ENCODE data around the gene FPR2.
"Not testable (repeated sequence)": the region's sequence is repeated elsewhere in the genome, so short reads cannot be mapped to it uniquely, and the experiment has no call there.

Gene FPR2

GRCh38 chr19:51760697-51761356, at the start of gene FPR2:
Gene FPR2, plus strand, starts transcription at chr19:51761180. Its CDS starts 7,479 bp downstream, at chr19:51768659.
- no peak for DNase-seq

- DNase-seq, result no peak
Measured at GRCh38 chr19:51711702-51712101, 49.3 kb upstream of the FPR2 start.

- no peak for DNase-seq
Measured at GRCh38 chr19:51712461-51713081, 48.4 kb upstream of the FPR2 start.

GRCh38 chr19:51713319-51714285, 47.4 kb upstream of the FPR2 start:
- no peak for DNase-seq

- no peak for DNase-seq
Measured at GRCh38 chr19:51714848-51715247, 46.1 kb upstream of the FPR2 start.

GRCh38 chr19:51715850-51716249, 45.1 kb upstream of the FPR2 start:
- no peak for DNase-seq

GRCh38 chr19:51716925-51717324, 44.1 kb upstream of the FPR2 start:
- DNase-seq, result no peak

- DNase-seq, result no peak
Measured at GRCh38 chr19:51719251-51719988, 41.6 kb upstream of the FPR2 start.

- DNase-seq, result no peak
Measured at GRCh38 chr19:51721905-51722304, 39.1 kb upstream of the FPR2 start.

- no peak for DNase-seq
Measured at GRCh38 chr19:51722492-51722891, 38.5 kb upstream of the FPR2 start.

GRCh38 chr19:51724543-51724942, 36.4 kb upstream of the FPR2 start:
- DNase-seq, result no peak

- no peak for DNase-seq
Measured at GRCh38 chr19:51726049-51726448, 34.9 kb upstream of the FPR2 start.

GRCh38 chr19:51727349-51727880, 33.6 kb upstream of the FPR2 start:
- no peak for DNase-seq

GRCh38 chr19:51729781-51730180, 31.2 kb upstream of the FPR2 start:
- DNase-seq, result no peak

GRCh38 chr19:51733742-51734522, 27.0 kb upstream of the FPR2 start:
- DNase-seq, result no peak

- DNase-seq, result no peak
Measured at GRCh38 chr19:51735759-51736449, 25.1 kb upstream of the FPR2 start.

- DNase-seq, result no peak
Measured at GRCh38 chr19:51737389-51737788, 23.6 kb upstream of the FPR2 start.

GRCh38 chr19:51737924-51738323, 23.1 kb upstream of the FPR2 start:
- DNase-seq, result no peak

- DNase-seq, result not testable (repeated sequence)
Measured at GRCh38 chr19:51738523-51738922, 22.5 kb upstream of the FPR2 start.

- DNase-seq, result no peak
Measured at GRCh38 chr19:51739466-51740213, 21.3 kb upstream of the FPR2 start.

All from activated CD4-positive, alpha-beta T cell treated with anti-CD3 and anti-CD28 coated beads, Interleukin-2, Interleukin-6, amounts not matched to agents 100 ng/mL and 50 ng/mL, durations not matched to agents 16 hours and 8 hours (primary cell).